B cell (primary cell): ENCODE measurements around the gene ZC3H7B. TPM values are rescaled to one million over a fixed set of nuclear protein-coding genes. Genes with fewer than 3 reads are reported as not detected.

Source experiments
- ATAC-seq: fragments of 200-7000 bp; cut with Tn5 transposase; one replicate; pipeline ENCODE4 v1.10.0; 2021; ENCODE audit warnings: low read depth, mild to moderate bottlenecking, moderate number of reproducible peaks, moderate library complexity
- CTCF ChIA-PET: fragments of 350-600 bp; sonication (Branson Sonifier 250); formaldehyde crosslinking; loops from one replicate; lab custom pipeline; 2021; ENCODE audit warnings: antibody characterized with exemption, inconsistent platforms; lab: Charles Lee
- POLR2A ChIA-PET: fragments of 350-600 bp; sonication (Branson Sonifier 250); formaldehyde crosslinking; loops from one replicate; lab custom pipeline; 2021; ENCODE audit warnings: antibody characterized with exemption; lab: Charles Lee
- DNase-seq: peaks from one replicate; pipeline ENCODE4 v3.0.0; 2013
- H2AFZ ChIP-seq: 2 replicates; pipeline ENCODE4 v1.6.1; 2012; ENCODE audit warnings: mild to moderate bottlenecking, low read depth, low read length; ENCODE audit not compliant: insufficient read depth, poor library complexity, severe bottlenecking
- H3K27ac ChIP-seq, 2 donors: 1 replicate in 1 of 2; 2 replicates in 1 of 2; pipeline ENCODE4 v1.5.1; 2012 to 2013; ENCODE audit warnings: low read length in 2 of 2, mild to moderate bottlenecking in 2 of 2, moderate library complexity in 1 of 2
- H3K27me3 ChIP-seq, 4 experiments: fragments of 200-600 bp in 1 of 4; sonication (generic) in 1 of 4; replicated peaks in 1 of 4; 1 replicate in 2 of 4; 2 replicates in 2 of 4; pipeline versions ENCODE4 v1.6.1 to v1.7.0; 2013 to 2016; ENCODE audit warnings: low read length in 3 of 4, mild to moderate bottlenecking in 2 of 4, mixed read lengths in 1 of 4, moderate library complexity in 1 of 4; ENCODE audit not compliant: insufficient read depth in 4 of 4, control insufficient read depth in 3 of 4; ENCODE audit errors: control extremely low read depth in 1 of 4
- H3K36me3 ChIP-seq, 2 experiments: replicated peaks in 1 of 2; 1 replicate in 1 of 2; 2 replicates in 1 of 2; pipeline versions ENCODE4 v1.6.1 to v1.7.1; 2013; ENCODE audit warnings: low read length in 1 of 2; ENCODE audit not compliant: insufficient read depth in 2 of 2, control insufficient read depth in 1 of 2; ENCODE audit errors: control extremely low read depth in 1 of 2, extremely low read depth in 1 of 2
- H3K4me1 ChIP-seq, 2 donors: fragments of 200-600 bp in 1 of 2; sonication (generic) in 1 of 2; 1 replicate in 1 of 2; 2 replicates in 1 of 2; pipeline versions ENCODE4 v1.5.1 to v1.6.1; 2013 to 2017; ENCODE audit warnings: low read length in 2 of 2; ENCODE audit not compliant: control insufficient read depth in 2 of 2, insufficient read depth in 2 of 2
- H3K4me2 ChIP-seq: replicated peaks from 2 replicates; pipeline ENCODE3; 2012; ENCODE audit warnings: mild to moderate bottlenecking, low read depth, low read length; ENCODE audit not compliant: poor library complexity, severe bottlenecking
- H3K4me3 ChIP-seq, 5 experiments: fragments of 200-600 bp in 1 of 5; sonication (generic) in 1 of 5; 1 replicate in 3 of 5; 2 replicates in 2 of 5; pipeline versions ENCODE4 v1.5.1 to v1.7.0; 2011 to 2016; ENCODE audit warnings: low read length in 4 of 5, mild to moderate bottlenecking in 4 of 5, low read depth in 2 of 5, control low read depth in 1 of 5, moderate library complexity in 1 of 5; ENCODE audit not compliant: insufficient read depth in 1 of 5; ENCODE audit errors: control extremely low read depth in 1 of 5, extremely low read depth in 1 of 5
- H3K79me2 ChIP-seq: fragments of 200-600 bp; sonication (generic); one replicate; pipeline ENCODE4 v1.6.0; 2016; ENCODE audit warnings: low read length; ENCODE audit not compliant: control insufficient read depth, insufficient read depth
- H3K9ac ChIP-seq: fragments of 200-600 bp; sonication (generic); 2 replicates; pipeline ENCODE4 v1.6.1; 2017; ENCODE audit warnings: mild to moderate bottlenecking, low read length, moderate library complexity
- H3K9me3 ChIP-seq, 3 donors: one replicate each; pipeline versions ENCODE4 v1.6.1 to v1.7.1; 2013; ENCODE audit warnings: low read length in 2 of 3; ENCODE audit not compliant: control insufficient read depth in 2 of 3, insufficient read depth in 1 of 3; ENCODE audit errors: control extremely low read depth in 1 of 3
- H4K20me1 ChIP-seq: 2 replicates; pipeline ENCODE4 v1.6.0; 2012; ENCODE audit warnings: mild to moderate bottlenecking, low read length; ENCODE audit not compliant: insufficient read depth, control insufficient read depth, poor library complexity, severe bottlenecking
- H3K27ac Mint-ChIP-seq: one replicate; pipeline ENCODE4 v1.8.0; 2021; ENCODE audit warnings: mixed read lengths
- H3K27me3 Mint-ChIP-seq: one replicate; pipeline ENCODE4 v1.8.0; 2021; ENCODE audit warnings: mixed read lengths
- H3K4me1 Mint-ChIP-seq: one replicate; pipeline ENCODE4 v1.8.0; 2021; ENCODE audit warnings: mixed read lengths
- H3K4me3 Mint-ChIP-seq: one replicate; pipeline ENCODE4 v1.8.0; 2021; ENCODE audit warnings: mixed read lengths
- H3K9me3 Mint-ChIP-seq: one replicate; pipeline ENCODE4 v1.8.0; 2022; ENCODE audit warnings: mixed read lengths; ENCODE audit not compliant: insufficient read depth
- EZH2 ChIP-seq: IDR thresholded peaks from 2 replicates; pipeline ENCODE4 v1.6.1; 2012; ENCODE audit warnings: borderline replicate concordance, low read depth, mild to moderate bottlenecking, moderate library complexity, low read length; ENCODE audit not compliant: insufficient read depth, poor library complexity, severe bottlenecking
- WGBS: methylation state at CpG from one replicate; pipeline ENCODE4 v1.1.5; 2013; ENCODE audit warnings: missing lambda C conversion rate; ENCODE audit not compliant: insufficient coverage; 5-methylcytosine and 5-hydroxymethylcytosine counted together
- intact Hi-C: fragments of 100-400 bp; cut with micrococcal nuclease; formaldehyde crosslinking; loops from one replicate; pipeline ENCODE4 v1.10.0; 2022
- polyA plus RNA-seq: library from polyadenylated mRNA; depleted of rRNA; stranded (reverse); fragments of >200 nt; gene quantifications from 2 replicates; pipeline ENCODE4 v1.2.3, GENCODE V29; 2012
- total RNA-seq, 2 donors: library from RNA; stranded (reverse); fragments of 120-200 nt in 1 of 2; gene quantifications; 1 replicate in 1 of 2; 2 replicates in 1 of 2; pipeline versions ENCODE4 v1.2.3 to v1.2.4, GENCODE V29; 2013 to 2022
- TF ChIP-seq, protein P1 (sequence below): fragments of 200-600 bp; IDR thresholded peaks from one replicate; pipeline ENCODE4 v1.8.0; 2022; ENCODE audit warnings: antibody characterized with exemption, mild to moderate bottlenecking

The ZC3H7B gene
- total and polyA plus RNA-seq, 2 donors (not counting 1 experiment from before 2014, with no cell fraction given): 29.8 to 41.9 TPM

DNA sequence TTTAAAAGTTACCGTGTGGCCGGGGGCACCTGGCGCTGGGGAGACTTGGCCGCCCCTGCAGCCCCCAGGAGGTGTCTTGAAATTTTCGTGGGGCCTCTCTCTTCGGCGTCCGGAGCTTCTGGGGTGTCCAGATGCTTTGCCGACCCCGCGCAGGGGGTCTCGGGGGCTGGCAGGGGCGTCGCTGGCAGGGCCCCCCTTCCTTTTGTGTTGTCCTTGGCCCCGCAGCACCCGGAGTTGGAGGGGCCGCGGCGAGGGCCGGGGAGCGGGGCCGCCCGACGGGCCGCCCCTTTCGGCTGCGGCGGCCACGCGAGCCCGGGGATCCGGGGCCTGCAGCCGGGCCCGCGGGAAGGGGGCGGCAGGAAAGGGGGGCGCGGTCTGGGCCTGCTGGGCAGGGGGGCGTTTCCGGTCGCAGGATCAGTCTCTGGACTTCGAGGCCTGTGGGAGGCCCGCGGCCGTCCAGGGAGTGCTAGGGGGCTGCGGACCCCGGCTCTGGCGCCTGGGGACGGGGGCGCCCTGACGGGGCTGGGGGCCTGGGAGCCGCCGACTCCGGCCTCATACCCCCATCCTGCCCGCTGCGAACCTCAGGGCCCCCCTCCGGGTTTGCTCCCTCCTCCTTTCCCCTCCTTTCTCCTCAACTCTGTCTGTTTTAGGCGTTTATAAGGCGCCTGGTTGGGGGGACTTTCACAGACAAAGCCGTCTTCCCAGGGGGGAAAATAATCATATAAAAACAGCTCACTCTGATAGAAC is 869 bp downstream of the ZC3H7B start:
- H3K27ac Mint-ChIP-seq: peak overlapping the region; percentile 87
- H4K20me1 ChIP-seq: peaks cover 20% of the 10 kb centered on the region
- peaks cover 29% of the 10 kb centered on the region for H3K4me1 Mint-ChIP-seq
- DNase-seq (peak; percentile 41), ATAC-seq (no peak)
- CTCF ChIA-PET: interaction anchor here (1.0 to 1.9 kb wide), 6 partner anchors 8 to 379 kb away, joined by 3 to 11 read pairs (median 4); partner anchors contain the start of gene RANGAP1
- intact Hi-C loops: loop anchor here (5.0 kb wide), 2 partner anchors 80 to 350 kb away; partner anchors contain the start of genes RBX1 and TEF
- peak overlapping the region; percentile 97 for H3K9ac ChIP-seq
- H3K79me2 ChIP-seq: peaks cover 62% of the 10 kb centered on the region
- peak overlapping the region; percentile 57 to 84 for H3K27ac ChIP-seq
- no peaks in the 10 kb centered on the region for H3K9me3 ChIP-seq
- peak overlapping the region; percentile 98 for H3K4me2 ChIP-seq
- peaks cover 13 to 17% of the 10 kb centered on the region in 2 donors for H3K4me1 ChIP-seq
- no peaks in the 10 kb centered on the region for H3K9me3 Mint-ChIP-seq
- TF ChIP-seq, protein P1, sequence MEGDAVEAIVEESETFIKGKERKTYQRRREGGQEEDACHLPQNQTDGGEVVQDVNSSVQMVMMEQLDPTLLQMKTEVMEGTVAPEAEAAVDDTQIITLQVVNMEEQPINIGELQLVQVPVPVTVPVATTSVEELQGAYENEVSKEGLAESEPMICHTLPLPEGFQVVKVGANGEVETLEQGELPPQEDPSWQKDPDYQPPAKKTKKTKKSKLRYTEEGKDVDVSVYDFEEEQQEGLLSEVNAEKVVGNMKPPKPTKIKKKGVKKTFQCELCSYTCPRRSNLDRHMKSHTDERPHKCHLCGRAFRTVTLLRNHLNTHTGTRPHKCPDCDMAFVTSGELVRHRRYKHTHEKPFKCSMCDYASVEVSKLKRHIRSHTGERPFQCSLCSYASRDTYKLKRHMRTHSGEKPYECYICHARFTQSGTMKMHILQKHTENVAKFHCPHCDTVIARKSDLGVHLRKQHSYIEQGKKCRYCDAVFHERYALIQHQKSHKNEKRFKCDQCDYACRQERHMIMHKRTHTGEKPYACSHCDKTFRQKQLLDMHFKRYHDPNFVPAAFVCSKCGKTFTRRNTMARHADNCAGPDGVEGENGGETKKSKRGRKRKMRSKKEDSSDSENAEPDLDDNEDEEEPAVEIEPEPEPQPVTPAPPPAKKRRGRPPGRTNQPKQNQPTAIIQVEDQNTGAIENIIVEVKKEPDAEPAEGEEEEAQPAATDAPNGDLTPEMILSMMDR: no peak
- no peak for TF ChIP-seq EZH2
- POLR2A ChIA-PET: interaction anchor here (0.6 to 1.9 kb wide), 2 partner anchors 15 to 450 kb away, joined by 4 to 22 read pairs; partner anchors contain the start of gene RANGAP1
- H3K27me3 ChIP-seq: no peaks in the 10 kb centered on the region
- WGBS: under 1% methylated on average over 51 of the region's 60 CpGs
- H2AFZ ChIP-seq: peak overlapping the region; percentile 90
- H3K27me3 Mint-ChIP-seq: no peaks in the 10 kb centered on the region
- peaks cover 1 to 3% of the 10 kb centered on the region in 2 experiments for H3K36me3 ChIP-seq
- H3K4me3 Mint-ChIP-seq: peak overlapping the region; percentile 86
- H3K4me3 ChIP-seq: peak overlapping the region; percentile 59 to 95 (median 86)

DNA sequence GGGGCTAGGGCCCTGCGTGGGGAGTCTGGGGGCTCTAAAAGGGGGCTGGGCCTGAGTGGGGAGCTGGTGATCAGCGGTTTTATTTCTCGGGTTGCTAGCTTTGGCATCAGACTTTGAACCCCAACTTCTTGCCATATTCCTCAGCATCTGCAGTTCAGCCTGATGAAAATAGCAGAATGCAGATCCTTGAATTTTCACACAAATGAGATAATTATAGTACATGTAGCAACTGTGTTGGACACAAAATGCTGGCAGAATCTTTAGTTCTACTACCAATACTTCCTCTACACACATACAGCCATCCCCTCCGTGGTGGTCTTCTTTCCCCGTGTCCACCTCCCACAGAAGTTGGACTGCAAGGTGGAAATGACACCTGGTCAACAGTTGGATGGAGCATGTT is 1.5 kb downstream of the ZC3H7B start:
- intact Hi-C loops: loop anchor here (5.0 kb wide), 2 partner anchors 79 to 351 kb away; partner anchors contain the start of genes RBX1 and TEF
- Histone ChIP-seq H3K4me1 (peaks cover 13 to 17% of the 10 kb centered on the region in 2 donors), H3K4me2 (peak overlapping the region; percentile 98), H3K27ac (peak overlapping the region; percentile 54 to 84), H3K9me3 (no peaks in the 10 kb centered on the region), H3K79me2 (peaks cover 69% of the 10 kb centered on the region), H3K27me3 (no peaks in the 10 kb centered on the region), H4K20me1 (peaks cover 26% of the 10 kb centered on the region), H3K4me3 (peak overlapping the region in 4 of 5 experiments; percentile 78 to 95 (median 88)), H3K9ac (peak overlapping the region; percentile 97), H2AFZ (peak overlapping the region; percentile 69), H3K36me3 (peaks cover 3 to 5% of the 10 kb centered on the region in 2 experiments)
- H3K9me3 Mint-ChIP-seq: no peaks in the 10 kb centered on the region
- TF ChIP-seq, protein P1: no peak
- TF ChIP-seq EZH2: no peak
- 14% methylated on average over 3 of the region's 5 CpGs for WGBS
- ChIA-PET CTCF (interaction anchor here (0.6 to 1.9 kb wide), 2 partner anchors 16 to 71 kb away, joined by 3 to 6 read pairs; partner anchors contain the start of gene RANGAP1), POLR2A (interaction anchor here (0.5 to 1.9 kb wide), 5 partner anchors 16 to 1639 kb away, joined by 3 to 22 read pairs (median 3); partner anchors contain the start of gene RANGAP1)
- peak overlapping the region; percentile 86 for H3K4me3 Mint-ChIP-seq
- no peaks in the 10 kb centered on the region for H3K27me3 Mint-ChIP-seq
- peaks cover 35% of the 10 kb centered on the region for H3K4me1 Mint-ChIP-seq
- no peak for DNase-seq
- H3K27ac Mint-ChIP-seq: peak overlapping the region; percentile 87
- no peak for ATAC-seq
